CD4-positive, alpha-beta T cell treated with Interleukin-21 for 1 hour (primary cell): Measurements from ENCODE around the gene DNAL4.
A peak's percentile ranks its signal among the peaks of the same experiment; 100 is the strongest.

ENCODE experiments used
- DNase-seq: peaks from one replicate; pipeline ENCODE4 v3.0.0-alpha.2; 2020

Gene DNAL4, protein sequence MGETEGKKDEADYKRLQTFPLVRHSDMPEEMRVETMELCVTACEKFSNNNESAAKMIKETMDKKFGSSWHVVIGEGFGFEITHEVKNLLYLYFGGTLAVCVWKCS

DNA sequence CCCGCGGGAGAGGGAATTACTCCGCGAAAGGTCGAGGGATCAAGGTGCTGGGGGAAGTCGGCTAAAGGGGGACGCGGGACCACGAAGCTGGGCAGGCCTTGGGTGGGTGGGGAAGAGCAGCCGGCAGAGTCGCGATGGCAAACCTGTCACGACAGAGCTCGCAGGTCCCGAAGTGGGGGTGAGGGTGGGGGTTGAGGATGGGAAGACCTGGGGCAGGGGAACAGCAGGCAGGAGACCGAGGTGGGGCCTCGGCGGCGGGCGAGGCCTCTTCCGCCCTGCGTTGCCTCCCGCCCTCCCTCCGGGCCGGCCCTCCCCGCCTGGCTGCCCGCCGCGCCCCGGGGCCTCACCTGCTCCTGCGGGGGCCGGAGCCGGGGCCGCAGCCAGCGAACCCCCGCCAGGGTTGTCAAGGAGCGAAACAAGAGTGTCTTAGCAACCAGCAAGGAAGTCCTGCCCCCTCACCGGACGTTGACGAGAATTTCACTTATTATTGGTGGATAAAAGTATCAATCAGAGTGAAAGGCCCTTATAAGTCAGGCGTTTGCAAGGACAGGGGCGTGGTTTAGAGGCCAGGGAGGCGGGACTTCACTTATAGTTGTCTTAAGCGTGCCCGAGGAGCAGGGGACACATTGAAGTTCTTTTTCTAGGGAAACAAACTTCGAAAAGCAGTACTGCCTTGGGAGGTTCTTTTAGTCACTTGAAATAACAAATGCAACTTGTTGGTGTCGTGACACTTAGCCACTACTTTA lies at the start of gene DNAL4:
Gene DNAL4 (minus strand): TSS at position 423 of the 746 bp plus-strand sequence. CDS start 11,412 bp downstream, outside the sequence.
- DNase-seq, result peak; percentile 97

DNA sequence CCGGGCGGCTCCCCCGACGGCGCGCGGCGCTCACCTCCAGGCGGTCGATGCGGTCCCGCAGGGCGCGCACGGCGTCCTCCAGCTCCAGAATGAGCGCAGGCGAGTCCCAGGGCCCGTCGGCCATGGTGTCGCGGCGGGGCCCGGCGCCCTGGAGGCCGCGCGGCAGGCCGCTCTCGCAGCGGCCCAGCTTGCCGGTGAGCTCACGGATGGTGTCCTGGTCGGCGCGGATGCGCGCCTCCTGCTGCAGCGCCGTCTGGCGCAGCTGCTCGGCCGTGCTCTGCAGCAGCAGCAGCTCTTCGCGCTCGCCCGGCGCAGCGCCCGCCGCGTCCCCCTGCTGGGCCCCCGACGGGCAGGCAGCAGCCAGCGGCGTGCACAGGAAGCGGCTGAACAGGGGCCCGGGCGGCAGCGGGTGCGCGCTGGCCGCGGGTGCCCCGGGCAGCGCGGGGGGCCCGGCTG lies 49.3 kb upstream of the DNAL4 start:
- peak; percentile 55 for DNase-seq

DNA sequence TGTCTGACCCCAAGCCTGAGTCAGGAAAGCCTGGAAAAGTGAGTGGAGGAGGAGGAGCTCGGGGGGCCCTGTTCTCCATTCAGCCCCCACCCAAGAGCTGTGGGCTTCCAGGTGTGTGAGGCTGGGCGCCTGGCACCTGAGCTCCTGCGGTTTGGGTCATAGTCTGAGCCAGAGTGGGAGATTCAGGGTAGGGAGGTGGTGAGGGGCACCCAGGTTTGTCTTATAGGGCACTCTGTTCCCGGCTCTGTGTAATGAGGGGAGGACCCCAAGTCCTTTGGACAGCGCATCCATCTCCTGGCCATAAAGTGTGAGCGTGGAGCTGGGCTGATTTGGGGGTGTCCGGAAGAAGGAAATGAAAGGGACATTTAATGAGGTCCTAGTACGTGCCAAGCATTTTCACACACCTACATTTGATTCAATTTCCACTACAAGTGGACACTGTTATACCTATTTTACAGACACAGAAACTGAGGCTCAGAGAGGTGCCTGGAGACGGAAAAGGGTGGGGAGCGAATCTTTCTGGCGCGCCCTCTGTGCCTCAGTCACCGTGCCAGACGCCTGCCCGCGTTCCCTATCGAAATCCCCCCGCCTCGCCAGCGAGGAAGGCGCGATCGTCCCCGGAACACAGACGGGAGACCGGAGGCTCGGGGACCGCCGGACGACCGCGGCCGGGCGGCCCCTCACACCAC lies 48.7 kb upstream of the DNAL4 start:
- no peak for DNase-seq

DNA sequence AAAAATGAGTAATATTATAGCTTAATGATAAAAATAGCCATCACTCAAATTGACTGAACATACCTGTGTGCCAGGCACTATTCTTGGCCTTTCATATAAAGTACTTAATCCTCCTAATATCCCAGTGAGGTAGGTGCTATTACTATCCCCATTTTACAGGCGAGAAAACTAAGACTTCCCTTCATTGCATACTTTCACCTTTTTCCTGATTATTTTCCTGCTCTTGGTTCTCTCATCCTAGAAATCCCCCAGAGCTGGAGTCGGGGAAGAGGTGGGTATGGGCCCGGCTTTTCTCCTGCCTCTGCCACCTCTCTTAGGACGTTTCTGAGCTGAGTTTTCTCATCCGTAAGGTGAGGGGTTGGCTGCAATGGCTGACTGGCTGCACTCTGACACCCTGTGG lies 47.7 kb upstream of the DNAL4 start:
- DNase-seq, result no peak

DNA sequence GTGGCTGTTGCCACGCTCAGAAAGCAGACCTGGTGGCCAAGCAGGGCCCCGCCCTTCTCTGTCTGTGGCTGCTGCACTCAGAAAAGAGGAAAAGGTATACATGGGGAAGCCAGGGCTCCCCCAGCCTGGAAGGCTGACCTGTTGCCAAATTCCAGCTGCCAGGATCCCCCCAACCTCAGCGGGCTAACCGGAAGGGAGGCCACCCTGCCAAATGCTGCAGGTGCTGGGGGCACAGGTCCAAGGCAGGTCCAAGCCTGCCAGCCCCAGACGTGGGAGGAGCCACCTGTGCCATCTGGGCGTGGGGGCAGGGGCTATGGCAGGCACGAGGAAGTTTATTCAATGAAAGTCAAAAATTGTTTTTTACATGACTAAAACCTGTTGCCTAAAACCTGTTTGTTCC lies 47.3 kb upstream of the DNAL4 start:
- no peak for DNase-seq

DNA sequence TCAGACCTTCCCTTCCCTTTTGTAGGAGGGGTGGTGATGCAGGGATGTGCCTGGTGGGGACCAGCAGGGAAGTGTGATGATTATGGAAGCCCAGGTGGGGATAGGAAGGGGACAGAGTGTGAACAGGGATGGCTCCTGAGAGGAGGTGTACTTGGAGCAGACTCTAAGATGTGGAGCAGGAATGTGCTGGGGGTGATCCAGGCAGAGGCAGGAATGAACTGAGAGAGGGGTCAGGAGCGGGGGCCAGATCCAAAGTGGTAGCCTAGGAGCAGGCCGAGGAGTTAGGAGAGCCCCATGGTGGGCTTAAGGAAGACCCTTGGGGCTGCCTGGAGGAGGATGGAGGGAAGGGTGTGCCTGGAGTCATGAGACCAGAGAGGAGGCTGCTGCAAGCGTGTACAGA lies 46.2 kb upstream of the DNAL4 start:
- no peak for DNase-seq

DNA sequence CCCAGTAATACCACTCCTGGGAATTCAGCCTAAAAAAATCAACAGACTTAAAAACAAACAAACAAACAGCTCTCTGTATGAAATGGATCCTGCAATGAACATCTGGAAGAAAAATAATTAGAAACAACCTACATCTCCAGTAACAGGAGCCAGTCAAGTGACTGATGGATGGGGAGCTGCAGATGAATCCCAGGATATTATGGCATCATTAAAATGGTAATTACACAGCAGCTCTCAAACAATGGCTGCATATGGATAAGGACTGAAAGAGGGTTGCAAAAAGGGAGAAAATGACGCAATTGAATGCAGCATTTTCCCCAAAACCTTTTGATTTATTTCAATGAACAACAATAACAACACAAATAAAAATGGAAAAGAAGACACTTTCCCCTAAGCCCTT lies 45.7 kb upstream of the DNAL4 start:
- DNase-seq, result no peak

DNA sequence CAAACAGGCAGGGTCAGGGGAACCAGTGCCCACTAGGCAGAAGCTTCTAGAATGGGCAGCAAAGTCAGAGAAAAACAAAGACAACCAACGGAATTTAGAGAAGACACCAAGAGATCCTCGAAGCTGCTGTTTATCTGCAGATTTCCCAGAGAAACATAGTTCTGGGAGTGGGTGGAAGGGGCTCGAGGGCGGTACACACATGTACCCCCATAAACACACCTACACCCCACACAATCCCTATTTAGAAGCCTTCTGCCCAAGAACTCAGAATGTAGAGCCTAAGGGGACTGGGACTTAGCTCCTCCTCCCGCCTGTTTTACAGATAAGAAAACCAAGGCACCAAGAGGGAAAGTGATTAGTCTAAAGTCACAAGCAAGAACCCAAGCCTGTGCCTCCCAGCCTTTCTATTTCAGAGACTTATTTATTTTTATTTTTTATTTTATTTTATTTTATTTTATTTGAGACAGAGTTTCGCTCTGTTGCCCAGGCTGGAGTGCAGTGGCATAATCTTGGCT lies 43.5 kb upstream of the DNAL4 start:
- DNase-seq, result no peak

DNA sequence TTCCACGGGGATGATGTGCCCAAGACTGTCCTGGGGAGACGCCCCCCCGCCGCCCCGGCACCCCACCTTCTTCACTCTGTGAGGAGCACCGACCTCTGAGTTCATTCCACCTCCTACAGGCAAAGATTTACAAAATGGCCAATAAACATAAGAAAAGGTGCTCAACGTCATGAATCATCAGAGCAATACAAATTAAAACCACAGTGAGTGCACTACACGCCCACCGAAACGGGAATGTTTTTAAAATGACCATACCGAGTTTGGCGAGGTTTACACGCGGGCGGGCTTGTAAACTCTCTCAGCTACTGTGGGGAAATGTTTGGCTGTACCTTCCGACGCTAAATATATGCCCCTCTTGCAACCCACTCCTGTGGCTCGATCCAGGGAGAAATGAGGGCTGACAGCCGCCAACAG lies 42.0 kb upstream of the DNAL4 start:
- DNase-seq, result no peak

DNA sequence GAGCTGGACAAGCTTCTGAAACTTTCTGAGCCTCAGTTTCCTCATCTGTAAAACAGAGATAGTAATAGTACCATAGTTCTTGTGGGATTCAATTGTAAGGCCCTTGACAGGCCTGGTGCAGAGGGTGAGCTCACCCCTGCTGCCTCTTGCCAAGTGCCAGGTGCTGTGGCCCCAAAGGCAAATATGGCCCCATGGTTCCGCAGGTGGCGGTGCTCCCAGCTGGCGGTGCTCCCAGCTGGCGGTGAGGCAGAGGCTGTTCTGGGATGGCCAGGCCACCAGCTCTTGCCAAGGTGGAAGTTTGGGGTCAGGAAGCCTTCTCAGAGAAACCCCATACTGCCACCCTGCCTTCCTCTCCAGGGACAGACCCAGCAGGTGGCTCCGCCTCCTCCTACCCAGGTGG lies 41.0 kb upstream of the DNAL4 start:
- no peak for DNase-seq

DNA sequence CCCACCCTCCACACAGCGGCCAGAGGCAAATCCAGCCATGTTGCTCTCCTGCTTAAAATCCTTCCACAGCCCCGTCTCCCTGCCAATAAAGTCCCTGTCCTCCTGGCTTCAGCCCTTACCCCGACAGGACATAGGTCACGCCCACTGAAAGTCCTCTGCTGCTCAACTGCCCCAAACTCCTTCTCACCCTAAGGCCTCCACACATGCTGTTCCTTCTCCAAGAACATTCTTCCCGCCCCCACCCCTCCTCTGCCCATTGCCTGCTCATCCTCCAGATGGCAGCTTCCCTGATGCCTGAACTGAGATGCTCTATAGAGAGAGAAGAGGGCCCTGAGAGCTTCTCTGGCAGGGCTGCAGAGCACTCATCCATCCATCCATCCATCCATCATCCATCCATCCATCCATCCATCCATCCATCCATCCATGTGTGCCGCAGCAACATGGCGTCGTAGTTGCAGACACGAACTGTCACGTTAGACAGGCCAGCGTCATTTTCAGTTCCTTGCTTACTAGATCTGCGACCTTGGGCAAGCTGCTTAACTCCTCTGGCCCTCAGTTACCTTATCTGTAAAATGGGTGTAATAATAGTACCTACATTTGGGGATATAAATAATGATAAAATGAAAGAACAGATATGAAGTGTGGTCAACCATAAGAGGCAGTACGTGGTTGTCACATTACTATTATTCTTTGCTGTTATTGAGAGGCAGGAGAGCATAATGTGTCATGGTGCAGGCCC lies 40.4 kb upstream of the DNAL4 start:
- DNase-seq, result no peak

DNA sequence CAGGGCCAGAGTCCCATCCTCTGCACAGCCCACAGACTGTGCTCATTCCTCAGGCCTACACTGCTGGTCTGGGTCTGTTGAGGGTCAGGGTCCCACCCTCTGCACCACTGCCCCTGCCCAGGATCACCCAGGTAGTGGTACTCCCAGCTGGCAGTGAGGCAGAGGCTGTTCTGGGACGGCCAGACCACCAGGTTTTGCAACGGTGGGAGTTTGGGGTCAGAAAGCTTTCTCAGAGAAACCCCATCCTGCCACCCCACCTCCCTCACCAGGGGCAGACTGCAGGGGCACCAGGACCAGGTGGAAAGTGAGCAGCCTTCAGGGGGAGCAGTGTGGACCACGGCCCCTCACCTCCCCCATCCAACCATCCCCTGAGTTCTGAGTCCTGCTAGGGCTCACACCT lies 39.1 kb upstream of the DNAL4 start:
- DNase-seq, result no peak

DNA sequence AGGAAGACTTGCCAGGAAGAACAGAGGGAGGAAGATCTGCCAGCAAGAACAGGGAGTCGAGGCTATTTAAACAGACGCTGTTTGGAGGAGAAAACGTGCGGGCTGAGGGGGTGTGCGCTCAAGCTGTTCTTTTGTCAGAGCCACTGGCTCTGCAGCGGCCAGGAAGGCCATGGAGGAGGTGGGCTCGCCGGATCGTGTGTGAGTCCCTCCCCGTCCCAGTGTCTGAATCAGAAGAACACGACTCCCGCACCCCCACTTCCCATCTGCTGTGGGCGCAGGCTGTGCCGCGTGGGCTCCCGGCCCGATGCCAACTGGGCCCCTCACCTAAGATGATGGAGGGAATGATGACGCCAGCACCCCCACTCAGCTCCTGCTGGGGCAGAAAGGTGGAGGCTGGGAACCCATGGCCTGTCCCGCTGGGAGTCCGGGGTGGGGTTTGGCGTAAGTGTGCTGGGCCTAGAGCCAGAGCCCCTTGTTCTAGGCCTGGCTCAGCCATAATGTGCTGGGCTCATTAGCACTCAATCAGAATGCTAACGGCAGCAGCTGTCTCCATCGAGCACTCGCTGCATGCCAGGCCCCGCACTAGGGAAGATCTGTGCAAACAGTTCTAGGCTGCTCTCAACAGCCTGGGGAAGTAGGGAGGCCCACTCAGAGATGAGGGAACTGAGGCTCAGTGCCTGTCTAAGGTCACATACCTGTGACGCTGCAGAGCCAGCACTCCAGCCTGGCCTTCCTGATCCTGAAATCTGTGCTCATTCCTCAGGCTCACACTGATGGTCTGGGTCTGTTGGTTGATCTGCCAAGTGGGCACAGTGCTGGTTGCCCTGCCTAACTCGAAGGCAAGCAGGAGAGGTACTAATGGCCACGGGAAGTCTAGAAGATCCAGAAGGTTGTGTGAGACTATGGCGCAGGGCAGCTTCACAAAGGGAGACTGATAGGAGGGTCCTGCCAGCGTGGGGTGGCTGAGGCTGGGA lies 38.3 kb upstream of the DNAL4 start:
- DNase-seq, result no peak

DNA sequence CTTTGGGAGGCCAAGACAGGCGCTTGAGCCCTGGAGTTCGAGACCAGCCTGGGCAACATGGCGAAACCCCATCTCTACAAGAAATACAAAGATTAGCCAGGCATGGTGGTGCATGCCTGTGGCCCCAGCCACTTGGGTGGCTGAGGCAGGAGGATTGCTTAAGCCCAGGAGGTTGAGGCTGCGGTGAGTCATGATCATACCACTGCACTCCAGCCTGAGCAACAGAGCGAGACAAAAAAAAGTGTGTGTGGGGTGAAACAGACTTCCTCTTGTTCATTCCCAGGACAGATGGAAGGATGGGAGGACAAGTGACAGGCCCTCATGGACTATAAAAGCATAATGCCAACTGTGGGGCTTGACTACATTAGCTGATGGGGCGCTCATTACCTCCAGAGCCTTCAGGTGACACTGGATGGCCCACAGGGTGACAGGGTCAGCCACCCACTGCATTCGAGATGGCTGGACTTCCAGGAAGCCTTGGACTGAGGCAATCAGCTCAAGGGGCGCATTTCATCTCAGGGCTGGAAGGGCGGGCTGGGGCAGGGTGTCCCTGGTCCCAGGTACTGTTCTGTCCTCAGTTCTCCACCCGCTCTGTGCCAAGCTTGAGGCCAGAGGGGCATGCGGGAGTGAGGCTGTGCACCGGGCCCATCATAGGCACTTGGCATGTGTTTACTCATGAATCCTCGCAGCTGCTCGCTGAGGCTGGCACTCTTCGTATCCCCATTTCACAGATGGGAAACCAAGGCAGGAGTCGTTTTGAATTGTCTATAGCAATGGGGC lies 37.4 kb upstream of the DNAL4 start:
- DNase-seq, result no peak

DNA sequence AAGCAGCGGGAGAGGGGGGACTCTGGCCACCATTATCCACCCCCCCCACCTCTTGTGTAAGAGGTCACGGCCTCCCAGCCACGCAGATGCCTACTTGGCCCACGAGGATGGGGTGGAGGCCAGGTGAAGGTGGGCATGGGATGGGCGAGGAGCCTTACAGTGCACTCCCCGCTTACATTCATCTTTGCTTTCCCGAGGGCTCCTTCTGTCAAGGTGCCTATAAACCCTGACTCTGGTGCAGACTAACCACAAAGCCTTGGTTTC lies 36.8 kb upstream of the DNAL4 start:
- DNase-seq, result no peak

DNA sequence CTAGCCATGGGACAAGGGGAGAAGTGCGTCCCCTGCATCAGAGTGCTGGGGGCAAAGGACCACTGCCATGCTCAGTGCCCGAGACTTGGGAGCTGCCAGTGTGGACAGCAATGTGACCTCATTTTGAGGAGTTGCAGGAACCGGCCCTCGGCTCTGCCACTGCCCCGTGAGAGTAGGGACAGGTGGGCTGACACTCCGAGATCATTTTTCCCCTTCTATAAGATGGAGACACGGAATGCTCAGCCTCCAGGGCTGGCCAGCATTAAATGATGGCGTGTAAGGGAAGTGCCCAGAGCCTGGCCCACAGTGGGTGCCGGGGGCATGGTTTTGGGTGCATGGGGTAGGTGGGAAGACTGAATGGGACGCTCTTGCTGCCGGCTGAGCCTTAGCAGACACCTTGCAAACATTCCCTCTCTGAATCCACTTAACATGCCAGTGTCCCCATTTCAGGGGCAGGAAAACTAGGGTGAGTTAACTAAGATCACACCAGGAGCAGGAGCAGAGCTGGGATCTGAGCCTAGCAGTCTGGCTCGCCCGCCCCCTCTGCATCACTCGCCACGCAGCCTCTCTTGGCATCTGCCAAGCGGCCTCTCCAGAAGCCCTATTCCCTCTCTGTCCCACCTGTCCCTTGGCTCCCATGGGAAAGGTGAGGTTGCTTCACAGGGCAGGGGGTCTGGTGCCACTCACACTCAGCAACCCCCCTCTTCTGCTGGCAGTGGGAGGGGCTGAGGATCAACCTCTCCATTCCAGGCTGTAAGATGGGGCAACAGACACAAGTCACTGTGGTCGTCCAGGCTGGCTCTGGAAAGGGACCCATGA lies 36.3 kb upstream of the DNAL4 start:
- DNase-seq, result no peak

DNA sequence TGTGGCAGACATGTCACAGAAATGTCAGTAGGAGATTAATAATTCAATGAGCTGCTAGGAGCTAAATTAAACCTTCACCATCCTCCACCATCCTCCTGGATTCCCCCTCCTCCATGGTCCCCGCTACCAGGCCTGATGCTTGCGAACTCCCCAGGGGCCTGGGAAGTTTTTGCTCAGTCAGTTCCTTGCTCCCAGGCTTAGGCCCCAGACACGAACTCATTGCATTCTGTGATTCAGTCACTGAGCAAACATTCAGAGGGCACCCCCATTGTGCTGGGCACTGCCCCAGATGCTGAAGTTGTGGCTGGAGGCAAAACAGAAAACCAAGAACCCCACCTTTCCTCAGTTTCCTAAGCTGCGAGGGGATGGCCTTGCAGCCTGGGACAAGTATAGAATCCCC lies 35.5 kb upstream of the DNAL4 start:
- DNase-seq, result no peak

DNA sequence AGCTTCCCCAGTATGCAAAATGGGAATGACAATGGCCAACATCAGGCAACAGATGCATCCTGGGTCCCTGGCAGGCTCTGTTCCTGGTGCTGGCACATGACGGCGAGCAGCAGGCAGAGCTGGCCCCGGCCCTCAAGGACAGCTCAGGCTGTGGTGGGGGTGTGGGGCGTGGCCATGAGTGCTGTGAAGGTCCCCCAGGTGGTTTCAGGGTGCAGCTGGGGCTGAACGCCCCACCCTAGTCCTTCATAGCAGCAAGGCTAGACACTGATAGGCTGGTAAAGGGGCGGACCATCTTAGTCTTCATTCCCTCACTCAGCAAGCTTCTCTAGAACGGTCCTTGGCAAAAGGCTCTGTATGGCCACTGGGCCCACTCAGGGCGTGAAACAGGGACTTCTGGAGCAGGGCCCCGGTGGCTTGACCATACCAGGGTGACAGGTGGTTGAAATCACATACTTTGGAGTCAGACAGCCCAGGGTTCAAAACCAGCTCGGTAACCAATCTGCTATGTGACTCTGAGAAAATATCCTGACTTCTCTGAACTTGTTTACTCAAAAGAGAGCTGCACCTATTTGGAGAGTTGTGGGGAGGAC lies 34.8 kb upstream of the DNAL4 start:
- no peak for DNase-seq

DNA sequence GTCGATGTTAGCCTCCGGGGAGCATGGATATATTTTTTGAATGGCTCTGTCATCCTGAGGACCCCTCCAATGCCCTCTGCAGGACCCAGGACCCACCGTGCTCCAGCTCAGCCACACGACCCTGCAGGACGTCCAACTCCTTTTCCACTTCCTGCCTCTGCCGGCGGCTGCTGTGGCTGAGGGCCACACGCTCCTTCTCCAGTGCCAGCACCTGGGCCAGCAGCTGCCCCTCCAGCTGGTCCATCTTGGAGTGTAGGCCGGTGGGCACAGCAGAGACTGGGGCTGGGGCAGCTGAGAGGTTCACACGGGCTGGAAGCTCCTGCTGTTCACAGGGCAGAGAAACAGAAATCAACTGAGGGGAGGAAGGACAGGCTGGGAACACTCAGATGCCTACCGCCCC lies 34.2 kb upstream of the DNAL4 start:
- no peak for DNase-seq

DNA sequence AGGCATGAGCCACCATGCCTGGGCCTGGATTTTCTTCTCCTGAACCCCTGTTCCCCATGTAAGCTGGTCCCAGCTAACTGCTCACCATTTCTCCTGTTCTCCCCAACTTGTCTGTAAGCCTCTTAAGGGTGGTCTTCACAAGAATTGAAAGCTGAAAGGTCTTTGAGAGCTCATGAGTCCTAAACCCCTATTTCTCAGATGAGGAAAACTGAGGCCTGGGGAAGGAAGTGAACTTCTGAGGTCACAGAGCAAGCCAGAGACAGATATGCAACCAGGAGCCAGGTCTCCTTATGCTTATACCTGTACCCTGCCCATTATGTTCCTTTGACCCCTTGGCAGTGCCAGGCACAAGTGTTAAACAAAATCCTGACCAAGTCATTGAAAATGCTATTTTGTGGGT lies 33.6 kb upstream of the DNAL4 start:
- DNase-seq, result no peak
